ENCODE results near the gene RGS14.
A peak's percentile ranks its signal among the peaks of the same experiment; 100 is the strongest.
"Not testable (repeated sequence)": the region's sequence is repeated elsewhere in the genome, so short reads cannot be mapped to it uniquely, and the experiment has no call there.

RGS14 gene

DNA sequence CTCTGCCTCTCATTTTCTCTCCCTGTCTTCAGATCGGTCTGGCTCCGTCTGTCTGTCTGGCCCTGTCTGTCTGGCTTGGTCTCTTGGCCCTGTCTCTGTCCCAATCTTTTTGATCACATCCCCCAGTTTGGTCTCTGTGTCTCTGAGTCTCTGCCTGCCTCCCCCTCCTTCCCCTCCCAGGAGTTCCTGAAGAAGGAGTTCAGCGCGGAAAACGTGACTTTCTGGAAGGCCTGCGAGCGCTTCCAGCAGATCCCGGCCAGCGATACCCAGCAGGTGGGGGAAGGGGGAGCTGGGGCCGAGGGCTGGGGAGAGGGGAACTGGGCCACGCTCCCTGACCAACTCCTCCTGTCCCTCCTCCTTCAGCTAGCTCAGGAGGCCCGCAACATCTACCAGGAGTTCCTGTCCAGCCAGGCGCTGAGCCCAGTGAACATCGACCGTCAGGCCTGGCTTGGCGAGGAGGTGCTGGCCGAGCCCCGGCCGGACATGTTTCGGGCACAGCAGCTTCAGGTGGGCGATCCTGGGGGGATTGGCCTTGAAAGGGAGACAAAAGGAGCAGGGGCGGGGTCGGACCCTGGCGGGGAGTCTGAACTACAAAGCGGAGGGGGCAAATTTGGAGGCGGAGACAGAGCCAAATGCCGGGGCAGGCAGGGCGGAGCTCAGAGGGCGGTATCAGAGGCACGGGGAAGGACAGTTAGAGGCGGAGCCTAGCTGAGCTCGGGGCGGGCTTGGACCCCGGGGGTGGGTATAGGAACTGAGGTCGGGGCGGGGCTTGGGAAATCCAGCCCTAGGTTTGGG lies 9.0 kb downstream of the RGS14 start:
- no peak for DNase-seq (ENCODE audit: low read depth)

DNA sequence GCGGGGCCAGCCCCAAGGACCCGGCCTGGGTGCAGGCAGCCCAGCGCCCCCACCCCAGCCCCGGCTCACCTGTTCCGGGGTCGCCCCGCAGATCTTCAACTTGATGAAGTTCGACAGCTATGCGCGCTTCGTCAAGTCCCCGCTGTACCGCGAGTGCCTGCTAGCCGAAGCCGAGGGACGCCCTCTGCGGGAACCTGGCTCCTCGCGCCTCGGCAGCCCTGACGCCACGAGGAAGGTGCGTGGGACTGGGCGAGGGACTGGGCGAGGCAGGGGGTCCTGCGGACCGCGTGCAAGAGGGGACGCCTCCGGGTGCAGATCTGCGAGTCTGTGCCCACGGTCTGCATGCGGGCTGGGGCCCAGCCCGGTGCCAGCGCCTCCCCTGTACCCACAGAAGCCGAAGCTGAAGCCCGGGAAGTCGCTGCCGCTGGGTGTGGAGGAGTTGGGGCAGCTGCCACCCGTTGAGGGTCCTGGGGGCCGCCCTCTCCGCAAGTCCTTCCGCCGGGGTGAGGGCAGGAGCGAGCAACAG lies 9.7 kb downstream of the RGS14 start:
- DNase-seq (ENCODE audit: low read depth): no peak

DNA sequence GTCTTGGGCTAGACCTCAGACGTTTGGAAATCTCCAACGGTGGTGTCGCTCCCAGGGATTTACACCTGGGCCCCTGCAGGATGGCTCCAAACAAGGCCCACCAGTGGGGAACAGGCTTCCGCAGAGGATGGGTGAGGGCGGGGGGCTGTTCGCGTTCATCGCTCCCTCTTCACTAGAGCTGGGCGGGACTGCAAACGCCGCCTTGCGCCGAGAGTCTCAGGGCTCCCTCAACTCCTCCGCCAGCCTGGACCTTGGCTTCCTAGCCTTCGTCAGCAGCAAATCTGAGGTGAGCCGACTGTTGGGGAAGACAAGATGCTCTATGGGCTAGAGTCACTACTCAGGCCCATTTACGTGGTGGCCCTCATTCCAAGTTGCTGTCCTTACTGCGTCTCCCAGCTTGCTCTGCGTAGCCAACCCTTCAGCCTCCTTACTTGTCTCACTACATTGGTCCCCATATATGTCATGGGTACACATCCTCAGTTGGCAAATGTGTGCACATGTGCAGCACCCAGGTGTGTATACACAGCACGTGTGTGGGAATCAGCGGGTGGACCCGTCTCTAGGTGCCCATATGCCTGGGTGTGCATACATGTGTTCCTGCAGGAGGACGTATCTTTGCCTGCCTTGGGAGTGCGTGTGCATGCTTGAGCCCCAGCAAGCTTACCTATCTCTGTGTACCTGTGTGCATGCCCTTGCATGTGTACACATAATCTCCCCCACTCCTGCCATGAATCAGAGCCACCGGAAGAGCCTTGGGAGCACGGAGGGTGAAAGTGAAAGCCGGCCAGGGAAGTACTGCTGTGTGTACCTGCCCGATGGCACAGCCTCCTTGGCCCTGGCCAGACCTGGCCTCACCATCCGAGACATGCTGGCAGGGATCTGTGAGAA lies 10.5 kb downstream of the RGS14 start:
- DNase-seq (ENCODE audit: low read depth): no peak

DNA sequence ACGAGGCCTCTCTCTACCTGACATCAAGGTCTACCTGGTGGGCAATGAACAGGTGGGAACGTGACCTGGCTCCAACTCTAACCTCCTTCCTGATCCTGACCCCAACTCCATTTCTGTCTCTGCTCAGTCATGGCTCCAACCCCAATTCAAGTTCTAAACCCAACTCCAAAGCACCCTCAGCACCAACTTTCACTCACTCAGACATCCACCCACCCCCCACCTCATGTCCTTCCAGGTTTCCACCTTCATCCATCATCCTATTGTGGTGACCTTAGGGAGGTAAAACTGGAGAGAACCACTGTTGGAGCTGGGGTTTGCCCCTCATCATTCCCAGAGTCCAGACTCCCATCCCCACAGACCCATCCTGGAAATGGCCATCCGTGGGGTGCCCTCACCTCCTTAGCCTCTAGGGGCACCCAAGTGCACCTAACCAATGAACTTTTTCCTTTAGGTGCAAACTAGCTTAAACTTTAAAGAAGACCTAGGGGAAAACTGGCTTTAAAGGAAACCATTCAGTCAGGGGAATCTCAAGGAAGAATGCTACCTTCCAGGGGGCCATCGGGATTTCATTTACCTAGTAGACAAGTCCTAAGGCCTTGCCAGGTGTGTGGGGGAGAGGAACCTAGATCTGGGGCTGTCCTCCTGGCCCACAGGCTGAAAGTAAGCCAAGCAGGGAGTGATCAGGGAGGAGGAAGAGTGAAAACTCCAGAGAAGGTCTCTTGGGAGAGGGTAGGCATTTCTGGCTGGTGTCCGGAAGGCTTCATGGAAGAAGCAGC lies 11.3 kb downstream of the RGS14 start:
- DNase-seq (ENCODE audit: low read depth): no peak

DNA sequence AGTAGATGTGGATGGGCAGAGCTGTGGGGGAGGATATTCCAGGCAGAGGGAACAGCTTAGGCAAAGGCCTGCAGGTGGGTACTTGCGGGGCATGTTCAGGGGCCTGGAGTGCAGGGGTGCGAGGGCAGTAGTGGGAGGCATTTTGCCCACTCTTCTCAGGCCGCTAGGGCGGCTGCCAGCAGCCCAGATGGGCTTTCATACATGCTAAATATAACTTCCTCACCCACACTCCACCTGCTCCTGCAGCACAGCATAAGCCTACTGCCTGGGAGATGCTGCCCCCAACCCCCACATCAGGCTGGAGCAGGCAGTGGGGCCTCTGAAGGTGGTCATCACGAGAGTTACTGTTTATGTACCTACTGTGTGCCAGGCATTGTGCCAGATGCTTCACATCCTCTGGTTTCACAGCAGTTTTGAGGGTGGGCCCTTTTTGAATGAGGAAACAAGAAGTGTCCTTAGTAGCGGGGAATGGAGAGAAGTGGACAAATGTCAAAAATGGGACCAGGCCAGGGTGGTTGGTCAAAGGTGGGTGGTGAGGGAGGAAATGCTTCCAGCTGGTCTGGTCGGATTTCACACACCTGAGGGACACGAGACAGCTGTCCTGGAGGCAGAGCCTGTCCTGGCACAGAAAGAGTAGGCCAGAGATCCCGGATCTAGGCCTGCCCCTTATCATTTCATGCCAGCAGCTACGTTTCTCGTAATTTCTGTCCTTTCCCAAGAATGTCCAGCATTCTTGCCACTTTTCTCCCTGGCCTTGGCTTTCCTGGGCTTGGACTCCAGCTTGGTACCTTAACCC lies 12.1 kb downstream of the RGS14 start:
- no peak for DNase-seq (ENCODE audit: low read depth)

DNA sequence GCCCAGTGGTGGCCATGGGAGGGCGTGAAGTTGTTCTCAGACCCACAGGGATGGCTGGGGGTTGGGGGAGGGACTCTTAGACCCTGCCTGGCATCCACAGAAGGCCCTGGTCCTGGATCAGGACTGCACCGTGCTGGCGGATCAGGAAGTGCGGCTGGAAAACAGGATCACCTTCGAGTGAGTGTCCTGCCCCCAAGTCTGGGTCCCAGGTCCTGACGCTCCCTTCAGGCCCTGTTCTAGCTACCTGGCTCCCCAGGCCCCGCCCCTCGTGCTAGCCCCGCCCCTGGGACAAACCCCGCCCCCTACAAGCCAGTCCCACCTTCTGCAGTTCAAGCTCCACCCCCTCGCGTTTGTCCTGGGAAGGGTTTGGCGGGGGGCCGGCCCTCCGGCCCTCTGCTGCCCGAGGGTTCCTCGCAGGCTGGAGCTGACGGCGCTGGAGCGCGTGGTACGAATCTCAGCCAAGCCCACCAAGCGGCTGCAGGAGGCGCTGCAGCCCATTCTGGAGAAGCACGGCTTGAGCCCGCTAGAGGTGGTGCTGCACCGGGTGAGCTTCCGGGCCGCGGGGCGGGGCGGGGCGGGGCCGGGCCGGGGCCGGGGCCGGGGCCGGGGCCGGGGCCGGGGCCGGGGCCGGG lies 12.9 kb downstream of the RGS14 start:
- peak; percentile 28 for DNase-seq (ENCODE audit: low read depth)

DNA sequence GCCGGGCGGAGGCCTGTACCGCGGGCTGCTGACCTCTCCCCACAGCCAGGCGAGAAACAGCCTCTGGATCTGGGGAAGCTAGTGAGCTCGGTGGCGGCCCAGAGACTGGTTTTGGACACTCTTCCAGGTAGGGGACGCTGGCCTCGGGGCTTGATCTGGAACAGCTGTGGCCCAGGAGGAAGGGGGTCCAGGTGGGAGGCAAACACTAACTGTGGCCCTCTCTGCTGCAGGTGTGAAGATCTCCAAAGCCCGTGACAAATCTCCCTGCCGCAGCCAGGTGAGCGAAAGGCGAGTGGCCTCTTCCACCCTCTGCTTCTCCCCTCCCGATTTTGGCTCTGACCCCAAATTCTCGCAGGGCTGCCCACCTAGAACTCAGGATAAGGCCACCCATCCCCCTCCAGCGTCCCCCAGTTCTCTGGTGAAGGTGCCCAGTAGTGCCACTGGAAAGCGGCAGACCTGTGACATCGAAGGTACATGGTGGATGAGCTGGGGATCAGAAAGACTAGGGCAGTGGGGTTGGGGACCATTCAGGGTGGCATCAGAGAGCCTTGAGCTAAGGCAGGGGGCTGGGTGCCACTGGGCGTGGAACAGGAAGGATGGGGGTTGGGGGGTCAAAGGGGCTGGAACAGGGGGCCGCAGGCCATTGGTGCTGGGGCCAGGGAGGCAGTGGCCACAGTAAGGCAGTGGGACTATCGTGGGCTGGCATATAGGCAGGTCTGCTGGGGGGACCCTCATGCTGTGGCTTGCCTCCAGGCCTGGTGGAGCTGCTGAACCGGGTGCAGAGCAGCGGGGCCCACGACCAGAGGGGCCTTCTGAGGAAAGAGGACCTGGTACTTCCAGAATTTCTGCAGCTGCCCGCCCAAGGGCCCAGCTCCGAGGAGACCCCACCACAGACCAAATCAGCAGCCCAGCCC lies 13.7 kb downstream of the RGS14 start:
- DNase-seq (ENCODE audit: low read depth): no peak

DNA sequence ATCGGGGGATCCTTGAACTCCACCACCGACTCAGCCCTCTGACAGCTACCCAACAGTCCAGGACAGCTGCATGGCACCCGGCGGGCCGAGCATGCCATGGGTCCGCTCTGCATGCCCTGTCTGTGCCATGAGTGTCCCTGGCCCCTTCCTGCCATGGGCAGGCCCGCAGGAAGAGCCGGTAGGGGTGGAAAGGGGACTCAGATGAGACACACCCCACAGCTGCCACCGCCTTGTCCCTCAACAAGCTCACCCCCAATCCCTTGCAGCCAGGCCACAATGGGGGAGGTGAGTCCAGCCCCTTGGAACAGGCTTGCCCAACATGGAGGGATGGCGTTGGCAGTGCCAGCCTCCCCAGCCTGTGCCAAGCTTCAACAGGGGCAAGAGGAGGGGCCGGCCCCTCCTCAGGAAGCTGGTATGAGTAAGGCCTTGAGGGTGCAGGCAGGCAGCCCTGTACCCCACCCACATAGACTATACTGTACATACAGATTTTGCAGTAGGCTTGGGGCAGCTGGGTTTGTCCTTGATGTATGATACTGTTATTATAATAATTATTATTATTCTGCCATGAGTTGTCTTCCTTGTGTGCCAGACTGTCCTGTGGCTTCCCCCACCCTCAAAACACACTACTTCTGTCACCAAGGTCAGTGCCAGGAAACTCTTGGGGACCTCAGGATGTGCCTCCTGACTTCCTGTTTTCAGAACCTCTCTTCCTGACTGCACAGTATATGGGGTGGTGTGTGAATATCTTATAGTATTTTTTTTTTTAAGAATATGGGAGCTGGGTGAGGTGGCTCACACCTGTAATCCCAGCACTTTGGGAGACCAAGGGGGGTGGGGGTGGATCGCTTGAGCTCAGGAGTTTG lies 14.5 kb downstream of the RGS14 start:
- DNase-seq (ENCODE audit: low read depth): no peak

DNA sequence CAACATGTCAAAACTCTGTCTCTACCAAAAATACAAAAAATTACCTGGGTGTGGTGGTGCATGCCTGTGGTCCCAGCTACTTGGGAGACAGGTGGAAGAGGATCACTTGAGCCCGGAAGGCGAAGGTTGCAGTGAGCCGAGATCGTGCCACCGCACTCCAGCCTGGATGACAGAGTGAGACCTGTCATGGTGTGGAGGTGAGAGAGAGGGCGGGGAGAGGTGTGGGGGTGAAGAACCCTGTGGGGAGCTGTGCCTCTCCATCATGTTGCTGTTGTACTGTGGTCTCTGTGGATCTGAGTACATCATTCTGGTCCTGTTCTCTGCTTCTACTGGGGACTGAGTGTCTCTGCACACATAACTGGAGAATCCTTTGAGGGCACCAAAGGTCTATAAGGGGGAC lies 15.2 kb downstream of the RGS14 start:
- no peak for DNase-seq (ENCODE audit: low read depth)

DNA sequence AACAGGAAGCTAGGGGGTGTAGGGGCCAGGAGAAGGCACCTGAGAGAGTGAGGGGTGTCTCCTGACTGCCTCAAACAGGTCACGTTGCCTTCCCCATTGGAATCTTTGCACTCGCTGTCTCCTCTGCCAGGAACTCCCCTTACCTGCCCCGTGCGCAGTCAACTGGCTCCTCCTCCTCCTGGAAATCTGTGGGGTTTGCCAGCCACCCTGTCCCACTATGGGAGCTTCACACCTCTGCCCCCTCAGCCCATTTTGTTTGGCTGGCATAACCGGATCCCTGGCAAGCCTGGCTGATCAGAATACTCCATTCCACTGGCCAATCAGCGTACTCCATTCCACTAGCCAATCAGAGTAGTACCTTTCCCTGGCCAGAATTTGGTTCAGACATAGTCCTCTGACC lies 16.1 kb downstream of the RGS14 start:
- DNase-seq (ENCODE audit: low read depth): no peak

DNA sequence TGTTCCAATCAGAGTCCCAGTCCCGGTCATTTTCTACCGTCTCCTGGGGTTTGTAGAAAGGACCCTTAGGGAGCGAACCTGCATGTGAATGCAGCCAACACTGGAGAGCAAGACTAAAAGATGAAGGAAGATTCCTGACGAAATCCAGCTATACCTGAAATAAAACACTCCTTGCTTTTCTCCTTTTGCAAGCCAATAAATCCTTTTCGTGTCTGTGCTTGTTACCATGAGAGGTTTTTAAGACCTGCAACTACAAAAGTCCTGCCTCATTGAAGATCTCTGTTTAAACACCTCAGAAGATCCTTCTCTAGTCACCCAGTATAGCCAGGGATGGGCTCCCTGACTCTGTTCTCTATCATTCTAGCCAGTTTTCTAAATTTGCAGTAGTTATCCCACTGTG lies 16.5 kb downstream of the RGS14 start:
- no peak for DNase-seq (ENCODE audit: low read depth)

DNA sequence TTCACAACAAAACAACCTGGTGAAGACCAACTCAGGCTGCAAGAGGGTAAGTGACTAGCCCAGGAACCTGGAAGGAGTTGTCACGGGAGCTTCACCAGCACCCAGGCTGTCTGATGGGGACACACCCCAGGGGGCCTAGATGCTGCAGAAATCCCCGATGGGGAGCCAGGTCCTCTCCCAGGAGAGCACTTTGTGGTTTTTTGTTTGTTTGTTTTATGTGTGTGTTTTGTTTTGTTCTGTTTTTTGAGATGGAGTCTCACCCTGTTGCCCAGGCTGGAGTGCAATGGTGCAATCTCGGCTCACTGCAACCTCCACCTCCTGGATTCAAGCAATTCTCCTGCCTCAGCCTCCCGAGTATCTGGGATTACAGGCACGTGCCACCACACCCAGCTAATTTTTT lies 17.8 kb downstream of the RGS14 start:
- DNase-seq (ENCODE audit: low read depth): not testable (repeated sequence)

DNA sequence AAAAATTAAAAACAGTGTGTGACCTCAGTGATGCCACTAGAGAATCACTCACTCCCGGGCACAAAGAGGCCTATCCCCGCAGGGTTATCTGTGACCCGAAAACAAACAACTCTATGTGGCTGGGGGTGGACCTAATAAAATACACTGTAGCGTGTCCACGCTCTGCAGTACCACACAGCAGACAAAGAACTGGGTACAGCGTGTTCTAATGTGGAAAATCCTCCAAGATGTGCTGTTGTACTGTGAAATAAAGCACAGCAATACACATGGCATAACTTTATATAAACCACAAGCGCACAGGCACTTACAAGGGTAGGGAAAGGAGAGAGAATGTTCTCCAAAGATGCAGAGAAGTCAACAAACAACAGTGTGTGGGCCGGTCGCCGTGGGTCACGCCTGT lies 18.4 kb downstream of the RGS14 start:
- no peak for DNase-seq (ENCODE audit: low read depth)

DNA sequence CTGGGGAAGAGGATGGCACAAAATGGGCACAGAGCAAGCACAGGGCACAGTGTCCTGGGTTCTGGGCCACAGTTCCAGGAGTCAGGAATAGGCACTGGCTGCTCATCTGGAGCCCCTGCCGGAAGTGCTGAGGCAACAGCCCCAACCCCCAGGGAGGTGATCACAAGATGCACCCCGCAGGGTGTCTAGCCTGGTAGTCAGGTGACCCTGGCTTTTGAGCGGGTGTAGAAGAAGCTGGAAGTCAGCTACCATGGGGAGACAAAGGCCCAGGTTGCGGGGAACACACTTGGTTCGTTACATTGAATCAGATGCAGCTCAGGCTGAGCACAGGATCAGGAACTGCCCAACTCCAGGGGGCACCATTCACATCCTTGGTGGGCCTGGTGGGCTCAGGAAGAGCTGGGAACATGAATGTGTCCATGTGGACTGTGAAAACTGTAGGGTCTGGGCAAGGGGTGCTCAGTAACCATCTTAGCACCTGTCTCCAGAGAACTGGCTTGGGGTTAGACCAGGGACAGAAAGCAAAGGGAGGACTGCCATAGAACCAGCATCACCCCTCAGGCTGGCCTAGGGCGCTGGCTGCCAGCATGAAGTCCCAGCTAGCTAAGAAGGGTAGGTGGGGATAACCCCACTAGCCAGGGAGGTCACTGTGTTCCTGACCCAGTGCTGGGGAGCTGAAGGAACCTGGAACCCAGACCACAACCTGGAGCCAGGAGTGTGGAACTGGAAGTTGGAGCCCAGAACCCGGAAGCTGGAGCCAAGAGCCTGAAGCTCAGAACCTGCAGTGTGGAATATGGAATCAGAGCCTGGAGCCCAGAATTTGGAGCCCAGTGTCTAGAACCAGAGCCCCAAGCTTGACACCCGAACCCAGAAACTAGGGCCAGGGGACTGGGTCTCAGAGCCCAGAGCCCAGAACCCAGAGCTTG lies 20.4 kb downstream of the RGS14 start:
- DNase-seq (ENCODE audit: low read depth): no peak

DNA sequence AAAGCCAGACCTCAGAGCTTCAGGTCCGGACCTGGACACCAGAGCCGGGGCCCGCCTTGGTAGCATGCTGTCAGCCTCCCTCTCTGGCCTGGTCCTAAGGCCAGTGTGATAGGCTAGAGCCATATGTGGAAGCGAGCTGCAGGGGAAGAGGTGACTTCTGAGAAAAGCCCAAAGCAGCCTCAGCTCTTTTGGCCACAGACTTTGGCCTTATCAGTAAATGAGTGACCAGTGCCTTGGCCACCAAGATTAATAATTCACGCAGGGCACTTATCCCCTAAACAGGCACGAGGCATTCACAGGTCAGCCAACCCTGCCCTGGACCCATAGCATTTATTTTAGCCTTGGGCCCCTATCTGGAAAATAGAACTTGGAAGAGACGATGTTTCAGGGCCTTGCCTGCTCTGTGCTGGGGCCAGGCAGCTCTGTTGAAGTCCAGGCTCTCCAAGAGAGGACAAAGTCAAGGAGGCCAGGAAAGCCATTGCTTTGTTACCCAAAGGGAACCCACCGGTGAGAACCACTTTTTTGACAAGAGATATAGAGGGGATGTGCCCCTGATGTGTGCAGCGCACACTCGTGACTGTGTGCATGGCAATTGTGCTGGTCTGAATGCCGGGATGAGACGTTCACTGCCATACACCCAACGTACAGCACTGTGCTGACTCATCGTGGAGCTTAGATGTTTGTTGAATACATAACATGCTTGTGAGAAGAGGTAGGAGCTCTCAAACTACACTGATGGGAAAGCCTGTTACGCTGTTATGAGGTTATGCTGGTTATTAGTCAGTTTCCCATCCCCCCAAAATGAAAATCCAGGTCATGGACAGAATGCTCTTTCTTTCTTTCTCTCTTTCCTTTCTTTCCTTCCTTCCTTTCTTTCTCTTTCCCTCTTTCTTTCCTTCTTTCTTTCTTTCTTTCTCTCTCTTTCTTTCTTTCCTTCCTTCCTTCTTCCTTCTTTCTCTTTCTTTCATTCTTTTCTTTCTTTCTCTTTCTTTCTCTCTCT lies 21.5 kb downstream of the RGS14 start:
- DNase-seq (ENCODE audit: low read depth): no peak

DNA sequence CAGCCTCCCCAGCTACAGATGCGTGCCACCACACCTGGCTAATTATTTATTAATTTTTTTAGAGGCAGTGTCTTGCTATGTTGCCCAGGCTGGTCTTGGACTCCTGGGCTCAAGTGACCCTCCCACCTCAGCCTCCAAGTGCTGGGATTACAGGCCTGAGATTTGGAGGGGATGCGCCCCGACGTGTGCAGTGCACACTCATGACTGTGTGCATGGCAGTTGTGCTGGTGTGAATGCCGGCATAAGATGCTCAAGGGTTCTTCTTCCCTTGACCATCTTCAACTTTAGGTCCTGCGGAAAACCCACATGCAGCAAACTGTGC lies 23.0 kb downstream of the RGS14 start:
- no peak for DNase-seq (ENCODE audit: low read depth)
